ENCODE results near the gene HTRA3. TPM values are rescaled to one million over a fixed set of nuclear protein-coding genes. Genes with fewer than 3 reads are reported as not detected.

Gene HTRA3
- total and polyA plus RNA-seq, 8 donors, result 0.56 to 15.6 (median 2.7) TPM

DNA sequence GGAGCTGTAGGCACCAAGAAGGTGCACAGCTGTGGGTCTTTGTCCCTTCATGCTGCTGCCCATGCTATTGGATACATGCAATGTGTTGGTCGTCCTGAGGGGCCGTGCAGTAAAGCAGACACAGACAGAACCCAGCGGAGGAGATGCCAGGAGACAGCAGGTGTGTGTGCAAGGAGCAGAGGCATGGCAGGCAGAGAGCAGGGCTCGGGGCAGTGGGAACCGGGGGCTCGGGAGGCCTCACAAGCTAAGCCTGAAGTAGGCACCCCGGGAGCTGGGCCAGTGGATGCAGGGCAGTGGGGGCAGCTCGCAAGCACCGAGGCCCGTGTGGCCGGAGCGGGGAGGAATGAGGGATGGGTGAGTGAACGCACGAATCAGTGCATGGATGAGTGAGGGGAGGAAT, 13.2 kb downstream of the HTRA3 start:
- Histone ChIP-seq H3K36me3 (no peaks in the 10 kb centered on the region), H3K4me3 (no peak overlapping the region), H3K27ac (no peak overlapping the region), H3K4me1 (no peaks in the 10 kb centered on the region), H3K9me3 (no peaks in the 10 kb centered on the region), H3K27me3 (no peaks in the 10 kb centered on the region)
- FAIRE-seq (no peak), DNase-seq (peak in 2 of 6 donors; percentile 18 to 65), ATAC-seq (no peak)
- TF ChIP-seq, protein P1, sequence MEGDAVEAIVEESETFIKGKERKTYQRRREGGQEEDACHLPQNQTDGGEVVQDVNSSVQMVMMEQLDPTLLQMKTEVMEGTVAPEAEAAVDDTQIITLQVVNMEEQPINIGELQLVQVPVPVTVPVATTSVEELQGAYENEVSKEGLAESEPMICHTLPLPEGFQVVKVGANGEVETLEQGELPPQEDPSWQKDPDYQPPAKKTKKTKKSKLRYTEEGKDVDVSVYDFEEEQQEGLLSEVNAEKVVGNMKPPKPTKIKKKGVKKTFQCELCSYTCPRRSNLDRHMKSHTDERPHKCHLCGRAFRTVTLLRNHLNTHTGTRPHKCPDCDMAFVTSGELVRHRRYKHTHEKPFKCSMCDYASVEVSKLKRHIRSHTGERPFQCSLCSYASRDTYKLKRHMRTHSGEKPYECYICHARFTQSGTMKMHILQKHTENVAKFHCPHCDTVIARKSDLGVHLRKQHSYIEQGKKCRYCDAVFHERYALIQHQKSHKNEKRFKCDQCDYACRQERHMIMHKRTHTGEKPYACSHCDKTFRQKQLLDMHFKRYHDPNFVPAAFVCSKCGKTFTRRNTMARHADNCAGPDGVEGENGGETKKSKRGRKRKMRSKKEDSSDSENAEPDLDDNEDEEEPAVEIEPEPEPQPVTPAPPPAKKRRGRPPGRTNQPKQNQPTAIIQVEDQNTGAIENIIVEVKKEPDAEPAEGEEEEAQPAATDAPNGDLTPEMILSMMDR (IDR thresholded peaks at IDR 0.05), result no peak
- intact Hi-C loops (cut with DNase I), result no loop called here
- WGBS, 2 donors, result 75 to 84% methylated on average over 14 of the region's 14 CpGs

DNA sequence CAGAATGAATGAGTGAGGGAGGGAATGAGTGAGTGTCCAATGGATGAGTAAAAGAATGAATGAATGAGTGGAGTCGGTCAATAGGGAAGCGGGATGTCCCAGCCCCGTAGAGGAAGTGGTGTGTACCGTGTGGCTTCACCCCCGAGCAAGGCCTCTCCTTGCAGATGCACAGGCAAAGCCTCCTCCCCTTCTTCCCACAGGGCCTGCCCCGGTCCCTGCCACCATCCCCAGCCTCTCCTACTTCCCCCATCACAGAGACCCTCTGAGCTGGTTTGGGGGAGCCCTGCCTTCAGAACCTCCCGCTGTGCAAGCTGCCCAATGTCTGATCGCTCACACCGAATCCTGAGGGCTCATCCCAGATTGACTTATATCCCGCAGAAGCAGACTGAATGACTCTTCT, 13.6 kb downstream of the HTRA3 start:
- Histone ChIP-seq H3K27ac (no peak overlapping the region), H3K4me3 (no peak overlapping the region), H3K9me3 (no peaks in the 10 kb centered on the region), H3K36me3 (no peaks in the 10 kb centered on the region), H3K27me3 (no peaks in the 10 kb centered on the region), H3K4me1 (no peaks in the 10 kb centered on the region)
- DNase-seq, result peak in 2 of 6 donors; percentile 11 to 35
- WGBS, 2 donors, result 75 to 80% methylated on average over 10 of the region's 10 CpGs
- no peak for ATAC-seq
- intact Hi-C loops (cut with DNase I), result no loop called here
- TF ChIP-seq, protein P1 (IDR thresholded peaks at IDR 0.05), result no peak
- FAIRE-seq, result no peak

DNA sequence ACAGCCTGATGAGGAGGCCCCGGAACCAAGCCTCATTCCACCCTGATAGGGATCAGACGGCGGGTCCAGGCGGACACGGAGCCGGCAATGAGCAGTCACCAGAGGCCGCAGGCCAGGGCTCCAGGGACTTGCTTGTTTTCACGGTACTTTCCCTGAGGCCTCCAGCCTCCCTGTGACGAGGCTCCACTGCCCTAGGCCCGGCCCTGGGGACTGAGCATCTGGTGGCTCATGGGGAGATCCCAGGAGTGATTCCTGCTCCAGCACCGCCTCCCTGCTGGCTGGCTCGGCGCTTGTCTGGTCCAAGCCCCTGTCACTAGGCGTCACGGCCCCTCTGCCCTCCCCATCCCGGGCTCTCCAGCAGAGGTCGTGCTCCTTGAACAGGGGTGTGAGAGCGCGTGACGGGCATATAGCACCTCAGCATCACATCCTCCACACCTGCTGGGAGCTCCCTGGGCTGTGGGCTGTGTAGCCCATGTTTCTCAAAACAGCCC, 14.1 kb downstream of the HTRA3 start:
- Histone ChIP-seq H3K4me1 (no peaks in the 10 kb centered on the region), H3K27me3 (no peaks in the 10 kb centered on the region), H3K9me3 (no peaks in the 10 kb centered on the region), H3K4me3 (no peak overlapping the region), H3K27ac (no peak overlapping the region), H3K36me3 (no peaks in the 10 kb centered on the region)
- no peak for FAIRE-seq
- intact Hi-C loops (cut with DNase I), result no loop called here
- ATAC-seq, result no peak
- peak in 2 of 6 donors; percentile 17 to 64 for DNase-seq
- 69 to 72% methylated on average over 19 to 20 of the region's 20 CpGs for WGBS, 2 donors
- TF ChIP-seq, protein P1 (IDR thresholded peaks at IDR 0.05), result no peak

DNA sequence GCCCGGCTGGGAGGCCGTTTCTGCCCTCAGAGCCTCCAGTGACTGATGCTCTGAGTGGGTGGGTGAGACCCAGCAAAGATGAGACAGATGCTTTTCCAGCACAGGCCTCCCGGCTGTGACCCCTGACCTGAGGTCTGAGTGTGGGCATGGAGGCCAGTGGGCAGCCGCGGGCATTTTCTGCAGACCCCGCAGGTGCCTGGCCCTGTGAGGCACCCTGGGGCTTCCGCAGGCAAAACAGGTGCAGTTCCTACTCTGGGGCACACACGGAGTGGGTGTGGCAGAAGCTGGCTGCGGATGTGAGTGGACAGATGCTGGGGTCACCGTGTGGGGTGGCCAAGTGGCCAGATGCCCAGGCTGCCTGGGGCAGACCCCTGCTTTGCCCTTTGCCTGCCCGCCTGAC, 14.8 kb downstream of the HTRA3 start:
- Histone ChIP-seq H3K9me3 (no peaks in the 10 kb centered on the region), H3K4me3 (no peak overlapping the region), H3K4me1 (no peaks in the 10 kb centered on the region), H3K36me3 (no peaks in the 10 kb centered on the region), H3K27ac (no peak overlapping the region), H3K27me3 (no peaks in the 10 kb centered on the region)
- ATAC-seq (no peak), FAIRE-seq (no peak), DNase-seq (peak in 2 of 6 donors; percentile 11 to 46)
- 60 to 64% methylated on average over 11 of the region's 11 CpGs for WGBS, 2 donors
- TF ChIP-seq, protein P1 (IDR thresholded peaks at IDR 0.05), result no peak
- intact Hi-C loops (cut with DNase I), result no loop called here

DNA sequence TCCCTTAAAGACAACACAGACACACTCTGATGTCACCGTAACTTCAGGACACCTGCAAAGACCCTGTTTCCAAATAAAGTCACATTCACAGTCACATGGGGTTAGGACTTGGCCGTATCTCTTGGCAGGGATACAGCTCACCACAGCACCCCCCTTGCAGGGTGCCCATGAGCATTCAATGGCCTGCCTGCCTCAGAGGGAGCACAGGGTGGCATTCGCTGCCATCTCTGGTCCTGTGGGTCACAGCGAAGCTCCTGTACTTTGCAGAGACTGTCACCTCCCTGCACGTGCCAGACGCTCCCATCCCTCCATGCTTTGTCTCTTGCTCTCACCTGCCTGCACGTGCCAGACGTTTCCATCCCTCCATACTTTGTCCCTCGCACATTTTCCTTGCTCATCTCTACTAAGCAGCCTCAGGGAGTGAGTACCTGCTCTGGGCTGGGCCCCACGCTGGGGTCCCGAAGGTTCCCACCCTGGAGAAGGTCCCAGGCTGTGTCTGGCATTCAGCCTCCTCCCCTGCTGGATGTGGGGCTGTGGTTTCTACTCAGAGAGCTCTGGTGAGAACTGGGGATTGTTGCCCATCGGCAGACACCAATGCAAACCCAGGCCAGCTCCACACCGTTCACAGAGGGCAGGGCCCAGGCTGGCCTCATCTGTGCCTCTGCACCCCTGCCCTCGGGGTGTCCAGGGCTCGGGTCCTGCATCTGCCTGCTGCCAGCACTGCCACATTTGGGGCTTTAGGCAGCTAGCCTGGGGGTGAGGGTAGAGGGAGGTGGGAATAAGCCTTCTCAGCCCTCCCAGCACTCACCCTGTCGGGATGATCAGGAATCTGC, 15.8 kb downstream of the HTRA3 start:
- DNase-seq (peak in 2 of 6 donors; percentile 15 to 19), ATAC-seq (no peak), FAIRE-seq (no peak)

More for the DNA sequence above, 15.8 kb downstream of the HTRA3 start:
- H3K4me1 ChIP-seq, result no peaks in the 10 kb centered on the region
- no peak overlapping the region for H3K27ac ChIP-seq
- no peaks in the 10 kb centered on the region for H3K27me3 ChIP-seq
- 54 to 56% methylated on average over 16 of the region's 16 CpGs for WGBS, 2 donors
- H3K36me3 ChIP-seq, result no peaks in the 10 kb centered on the region
- no peak overlapping the region for H3K4me3 ChIP-seq
- intact Hi-C loops (cut with DNase I), result no loop called here
- TF ChIP-seq, protein P1 (IDR thresholded peaks at IDR 0.05), result no peak
- no peaks in the 10 kb centered on the region for H3K9me3 ChIP-seq
